ENCODE results near the gene RHBG.

GRCh38 chr1:156400191-156400935 lies 31.4 kb downstream of the RHBG start:
- no peak for TF ChIP-seq CTCF (IDR thresholded peaks at IDR 0.05)
- TF ChIP-seq POLR2A (IDR thresholded peaks at IDR 0.05) = no peak
